CD14-positive monocyte (primary cell): ENCODE measurements around the gene TNFRSF14. TPM values are rescaled to one million over a fixed set of nuclear protein-coding genes. Genes with fewer than 3 reads are reported as not detected.

Experiments used
- DNase-seq, 3 donors: peaks; one replicate each; pipeline ENCODE4 v3.0.0-alpha.2; 2011 to 2022
- H2AFZ ChIP-seq: 2 replicates; pipeline ENCODE4 v1.6.0; 2012; ENCODE audit warnings: mild to moderate bottlenecking, low read depth, low read length, inconsistent platforms; ENCODE audit not compliant: insufficient read depth, poor library complexity, severe bottlenecking
- H3K27ac ChIP-seq, 2 donors: 1 replicate in 1 of 2; 2 replicates in 1 of 2; pipeline ENCODE4 v1.5.1; 2012 to 2013; ENCODE audit warnings: low read length in 2 of 2, control low read depth in 1 of 2, inconsistent platforms in 1 of 2, low read depth in 1 of 2, mild to moderate bottlenecking in 1 of 2
- H3K27me3 ChIP-seq, 2 donors: one replicate each; pipeline versions ENCODE4 v1.6.0 to v1.6.1; 2011 to 2013; ENCODE audit warnings: low read length in 2 of 2; ENCODE audit not compliant: control insufficient read depth in 2 of 2, insufficient read depth in 2 of 2
- H3K36me3 ChIP-seq, 2 donors: replicated peaks in 1 of 2; 1 replicate in 1 of 2; 2 replicates in 1 of 2; pipeline versions ENCODE4 v1.5.1 to v1.6.1; 2012 to 2013; ENCODE audit warnings: low read length in 2 of 2, control low read depth in 1 of 2, inconsistent platforms in 1 of 2, mild to moderate bottlenecking in 1 of 2; ENCODE audit not compliant: insufficient read depth in 2 of 2, control insufficient read depth in 1 of 2
- H3K4me1 ChIP-seq, 2 donors: 1 replicate in 1 of 2; 2 replicates in 1 of 2; pipeline versions ENCODE4 v1.5.1 to v1.6.1; 2012 to 2013; ENCODE audit warnings: low read length in 2 of 2, control low read depth in 1 of 2, inconsistent platforms in 1 of 2, mild to moderate bottlenecking in 1 of 2, moderate library complexity in 1 of 2; ENCODE audit not compliant: insufficient read depth in 2 of 2, control insufficient read depth in 1 of 2
- H3K4me2 ChIP-seq: replicated peaks from 2 replicates; pipeline ENCODE3; 2012; ENCODE audit warnings: low read length, moderate library complexity, mild to moderate bottlenecking; ENCODE audit not compliant: poor library complexity, severe bottlenecking; ENCODE audit errors: extremely low read depth
- H3K4me3 ChIP-seq, 3 experiments: fragments of 200-600 bp in 1 of 3; sonication (generic) in 1 of 3; replicated peaks in 1 of 3; 1 replicate in 2 of 3; 2 replicates in 1 of 3; pipeline ENCODE4 v1.5.1; 2011 to 2013; ENCODE audit warnings: low read length in 3 of 3, mild to moderate bottlenecking in 3 of 3, control low read depth in 2 of 3, low read depth in 2 of 3, inconsistent platforms in 1 of 3, moderate library complexity in 1 of 3
- H3K79me2 ChIP-seq: 2 replicates; pipeline ENCODE4 v1.6.0; 2012; ENCODE audit warnings: mild to moderate bottlenecking, control low read depth, inconsistent platforms, low read length, moderate library complexity; ENCODE audit not compliant: insufficient read depth
- H3K9ac ChIP-seq: 2 replicates; pipeline ENCODE4 v1.6.0; 2017; ENCODE audit warnings: low read length, mild to moderate bottlenecking; ENCODE audit not compliant: insufficient read depth, poor library complexity, severe bottlenecking
- H3K9me3 ChIP-seq, 2 donors: replicated peaks in 1 of 2; 1 replicate in 1 of 2; 2 replicates in 1 of 2; pipeline versions ENCODE4 v1.5.1 to v1.6.1; 2012 to 2013; ENCODE audit warnings: low read length in 2 of 2, control low read depth in 1 of 2; ENCODE audit not compliant: control insufficient read depth in 1 of 2, insufficient read depth in 1 of 2
- H4K20me1 ChIP-seq: 2 replicates; pipeline ENCODE4 v1.6.0; 2012; ENCODE audit warnings: mild to moderate bottlenecking, low read length, control low read depth, moderate library complexity; ENCODE audit not compliant: insufficient read depth
- H3K27ac Mint-ChIP-seq, 7 donors: one replicate each; pipeline ENCODE4 v1.8.0; 2020; ENCODE audit warnings: mild to moderate bottlenecking in 7 of 7, mixed read lengths in 7 of 7, moderate library complexity in 6 of 7, inconsistent platforms in 2 of 7
- H3K27me3 Mint-ChIP-seq, 3 donors: one replicate each; pipeline ENCODE4 v1.8.0; 2021 to 2022; ENCODE audit warnings: low read depth in 3 of 3, mild to moderate bottlenecking in 3 of 3, mixed read lengths in 3 of 3, moderate library complexity in 3 of 3, inconsistent platforms in 1 of 3
- H3K36me3 Mint-ChIP-seq, 2 donors: one replicate each; pipeline ENCODE4 v1.8.0; 2020; ENCODE audit warnings: mixed read lengths in 2 of 2, inconsistent platforms in 1 of 2, mild to moderate bottlenecking in 1 of 2
- H3K4me1 Mint-ChIP-seq: one replicate; pipeline ENCODE4 v1.8.0; 2020; ENCODE audit warnings: mild to moderate bottlenecking, mixed read lengths
- H3K4me3 Mint-ChIP-seq, 2 donors: one replicate each; pipeline ENCODE4 v1.8.0; 2020; ENCODE audit warnings: mild to moderate bottlenecking in 2 of 2, mixed read lengths in 2 of 2, moderate library complexity in 1 of 2
- H3K9me3 Mint-ChIP-seq, 7 donors: one replicate each; pipeline ENCODE4 v1.8.0; 2020 to 2022; ENCODE audit warnings: mixed read lengths in 7 of 7, mild to moderate bottlenecking in 6 of 7, moderate library complexity in 6 of 7, inconsistent platforms in 2 of 7
- WGBS: methylation state at CpG from one replicate; pipeline ENCODE4 v1.1.5; 2013; ENCODE audit warnings: missing lambda C conversion rate; ENCODE audit not compliant: insufficient coverage; 5-methylcytosine and 5-hydroxymethylcytosine counted together
- intact Hi-C, 2 donors: fragments of 100-400 bp; cut with micrococcal nuclease; formaldehyde crosslinking; loops; one replicate each; pipeline versions ENCODE4 v1.15.0 to v1.15.1; 2023
- polyA plus RNA-seq, 3 donors: library from polyadenylated mRNA; depleted of rRNA in 1 of 3; unstranded in 2 of 3; stranded (reverse) in 1 of 3; fragments of 300-500 nt in 2 of 3; fragments of >200 nt in 1 of 3; fragmentation: Illumina TruSeq in 2 of 3; gene quantifications; 1 replicate in 2 of 3; 2 replicates in 1 of 3; pipeline ENCODE4 v1.2.3, GENCODE V29; 2012 to 2021
- TF ChIP-seq, protein P1 (sequence below): fragments of 200-600 bp; IDR thresholded peaks from one replicate; pipeline ENCODE4 v1.8.0; 2022; ENCODE audit warnings: antibody characterized with exemption, mild to moderate bottlenecking

TNFRSF14 gene
- polyA plus RNA-seq, 3 donors: 62.1 to 512 (median 64.4) TPM

GRCh38 chr1:2540816-2541492 is 15.2 kb upstream of the TNFRSF14 start:
- no peaks in the 10 kb centered on the region for H3K36me3 ChIP-seq
- H4K20me1 ChIP-seq: no peaks in the 10 kb centered on the region
- TF ChIP-seq, protein P1, sequence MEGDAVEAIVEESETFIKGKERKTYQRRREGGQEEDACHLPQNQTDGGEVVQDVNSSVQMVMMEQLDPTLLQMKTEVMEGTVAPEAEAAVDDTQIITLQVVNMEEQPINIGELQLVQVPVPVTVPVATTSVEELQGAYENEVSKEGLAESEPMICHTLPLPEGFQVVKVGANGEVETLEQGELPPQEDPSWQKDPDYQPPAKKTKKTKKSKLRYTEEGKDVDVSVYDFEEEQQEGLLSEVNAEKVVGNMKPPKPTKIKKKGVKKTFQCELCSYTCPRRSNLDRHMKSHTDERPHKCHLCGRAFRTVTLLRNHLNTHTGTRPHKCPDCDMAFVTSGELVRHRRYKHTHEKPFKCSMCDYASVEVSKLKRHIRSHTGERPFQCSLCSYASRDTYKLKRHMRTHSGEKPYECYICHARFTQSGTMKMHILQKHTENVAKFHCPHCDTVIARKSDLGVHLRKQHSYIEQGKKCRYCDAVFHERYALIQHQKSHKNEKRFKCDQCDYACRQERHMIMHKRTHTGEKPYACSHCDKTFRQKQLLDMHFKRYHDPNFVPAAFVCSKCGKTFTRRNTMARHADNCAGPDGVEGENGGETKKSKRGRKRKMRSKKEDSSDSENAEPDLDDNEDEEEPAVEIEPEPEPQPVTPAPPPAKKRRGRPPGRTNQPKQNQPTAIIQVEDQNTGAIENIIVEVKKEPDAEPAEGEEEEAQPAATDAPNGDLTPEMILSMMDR: no peak
- peaks cover 5 to 6% of the 10 kb centered on the region in 2 donors for H3K4me1 ChIP-seq
- no peak for DNase-seq
- no peaks in the 10 kb centered on the region for H3K9me3 Mint-ChIP-seq
- H3K27me3 Mint-ChIP-seq: peaks cover 17 to 70% (median 28%) of the 10 kb centered on the region in 3 donors
- peak overlapping the region in 1 of 2 donors; percentile 71 for H3K4me3 Mint-ChIP-seq
- intact Hi-C loops: loop anchor here in 1 of 2 donors (10.0 kb wide), 1 partner anchor 346 kb away; the partner anchor contains the start of gene FAAP20
- H3K4me2 ChIP-seq: no peak overlapping the region
- no peaks in the 10 kb centered on the region for H3K9me3 ChIP-seq
- peaks cover 3 to 27% of the 10 kb centered on the region in 2 donors for H3K27me3 ChIP-seq
- WGBS: 4% methylated on average over 27 of the region's 39 CpGs
- peaks cover 2% of the 10 kb centered on the region for H3K4me1 Mint-ChIP-seq
- H3K27ac Mint-ChIP-seq: no peak overlapping the region
- no peak overlapping the region for H2AFZ ChIP-seq
- H3K9ac ChIP-seq: no peak overlapping the region
- H3K79me2 ChIP-seq: no peaks in the 10 kb centered on the region
- H3K4me3 ChIP-seq: no peak overlapping the region
- no peak overlapping the region for H3K27ac ChIP-seq
- no peaks in the 10 kb centered on the region for H3K36me3 Mint-ChIP-seq

DNA sequence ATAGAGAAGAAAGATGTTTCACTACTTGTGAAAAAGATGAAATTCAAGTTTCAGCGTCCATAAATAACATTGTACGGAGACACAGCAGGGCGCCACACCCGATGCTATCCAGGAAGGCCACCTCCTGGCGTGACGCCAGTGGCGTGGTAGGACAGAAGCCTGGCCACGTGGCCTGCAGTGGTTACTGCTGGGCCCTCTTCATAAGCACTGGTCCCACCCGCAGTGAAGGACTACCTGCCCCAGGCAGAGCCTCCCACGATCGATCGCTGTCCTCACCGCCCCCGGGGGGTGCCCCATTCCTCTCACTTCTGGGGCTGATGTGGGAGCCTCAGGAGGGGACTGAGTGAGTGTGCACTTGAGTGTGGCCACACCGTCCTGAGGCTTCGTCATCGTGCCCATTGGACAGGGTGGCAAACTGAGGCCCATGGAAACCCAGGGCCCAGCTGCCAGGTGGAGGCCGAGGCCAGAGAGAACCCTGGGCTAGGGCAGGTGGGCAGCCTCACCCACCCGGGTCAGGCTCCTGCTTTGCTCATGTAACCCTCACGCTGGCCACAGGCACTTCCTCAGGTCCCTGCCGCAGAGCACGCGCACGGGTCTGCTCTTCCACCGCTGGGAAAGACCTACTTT is 14.4 kb upstream of the TNFRSF14 start:
- Mint-ChIP-seq H3K9me3 (no peaks in the 10 kb centered on the region), H3K27me3 (peaks cover 17 to 68% (median 28%) of the 10 kb centered on the region in 3 donors), H3K36me3 (no peaks in the 10 kb centered on the region), H3K27ac (peak overlapping the region in 1 of 7 donors; percentile 46), H3K4me3 (peak overlapping the region in 1 of 2 donors; percentile 71), H3K4me1 (peaks cover 2% of the 10 kb centered on the region)
- 74% methylated on average over 20 of the region's 25 CpGs for WGBS
- Histone ChIP-seq H3K36me3 (no peaks in the 10 kb centered on the region), H2AFZ (no peak overlapping the region), H3K27me3 (peaks cover 3 to 27% of the 10 kb centered on the region in 2 donors), H3K4me3 (no peak overlapping the region), H3K4me2 (no peak overlapping the region), H4K20me1 (peaks cover 5% of the 10 kb centered on the region), H3K9me3 (no peaks in the 10 kb centered on the region), H3K27ac (no peak overlapping the region), H3K79me2 (no peaks in the 10 kb centered on the region), H3K4me1 (peaks cover 5 to 12% of the 10 kb centered on the region in 2 donors), H3K9ac (no peak overlapping the region)
- DNase-seq: no peak
- intact Hi-C loops: loop anchor here in 1 of 2 donors (10.0 kb wide), 1 partner anchor 347 kb away; the partner anchor contains the start of gene FAAP20
- TF ChIP-seq, protein P1: no peak
